NCI-H2171 (cell line): ENCODE measurements around the gene SERPINA5.
"Not testable (repeated sequence)": the region's sequence is repeated elsewhere in the genome, so short reads cannot be mapped to it uniquely, and the experiment has no call there.

Experiments
- DNase-seq: peaks from one replicate; lab custom pipeline; 2025; lab: John Stamatoyannopoulos, UW

The SERPINA5 gene

DNA sequence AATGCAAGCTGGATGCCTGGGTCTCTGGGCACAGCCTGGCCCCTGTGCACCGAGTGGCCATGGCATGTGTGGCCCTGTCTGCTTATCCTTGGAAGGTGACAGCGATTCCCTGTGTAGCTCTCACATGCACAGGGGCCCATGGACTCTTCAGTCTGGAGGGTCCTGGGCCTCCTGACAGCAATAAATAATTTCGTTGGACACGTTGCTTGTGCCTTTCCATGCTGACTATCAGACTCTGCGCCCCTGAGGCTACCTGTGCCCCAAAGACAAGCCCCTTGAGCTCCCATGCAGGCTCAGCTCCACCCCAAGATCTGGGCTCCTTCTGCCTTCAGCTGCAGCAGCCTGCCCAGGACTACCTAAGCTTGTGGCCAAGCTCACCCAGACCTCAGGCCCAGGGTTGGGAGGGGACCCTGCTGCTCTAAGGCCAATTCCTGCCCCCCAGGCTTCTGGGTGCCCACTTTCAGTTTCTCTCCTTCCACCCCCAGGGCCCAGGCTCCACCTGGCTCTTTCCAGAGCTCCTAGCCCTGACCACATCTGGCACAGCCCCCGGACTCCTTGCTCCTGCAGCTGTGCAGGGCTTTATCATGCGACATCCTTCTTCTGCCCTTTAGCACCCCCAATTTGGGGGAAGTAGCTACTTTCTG, 42.8 kb downstream of the SERPINA5 start:
- DNase-seq, result no peak

DNA sequence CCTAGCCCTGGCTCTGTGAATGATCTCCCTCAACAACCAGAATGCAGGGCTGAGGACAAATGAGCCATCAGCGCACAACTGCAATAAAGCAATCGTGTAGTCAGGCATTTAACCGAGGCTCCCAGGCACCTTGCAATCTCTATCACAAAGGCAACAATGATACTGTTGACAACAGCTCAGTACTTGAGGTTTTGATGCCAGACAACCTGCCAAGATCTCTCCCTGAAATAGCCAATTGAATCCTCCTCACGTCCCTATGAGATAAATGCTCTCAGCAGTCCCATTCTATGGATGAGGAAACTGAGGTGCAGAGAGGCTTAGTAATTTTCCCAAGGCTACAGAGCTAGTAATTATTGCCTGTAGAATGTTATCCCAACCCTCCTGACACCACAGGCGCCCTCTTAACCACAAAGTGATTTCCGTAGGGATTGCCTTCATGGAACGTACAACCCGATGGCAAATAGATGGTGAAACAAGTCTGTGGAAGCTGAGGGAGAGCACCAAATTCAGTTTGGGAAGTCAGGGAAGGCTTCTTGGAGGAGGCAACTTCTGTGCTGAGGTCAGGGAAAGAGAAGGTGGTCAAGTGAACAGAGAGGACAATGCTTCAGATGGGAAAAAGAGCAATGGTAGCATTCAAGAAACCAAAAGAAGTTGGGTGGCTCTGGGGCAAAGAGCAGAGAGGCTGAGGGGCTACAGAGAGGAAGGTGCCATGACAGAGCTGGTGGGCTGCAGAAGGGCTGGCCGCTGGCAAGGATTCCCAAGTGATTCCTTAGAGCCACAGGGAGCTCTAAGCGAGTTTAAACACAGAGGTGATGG, 43.5 kb downstream of the SERPINA5 start:
- DNase-seq, result no peak

DNA sequence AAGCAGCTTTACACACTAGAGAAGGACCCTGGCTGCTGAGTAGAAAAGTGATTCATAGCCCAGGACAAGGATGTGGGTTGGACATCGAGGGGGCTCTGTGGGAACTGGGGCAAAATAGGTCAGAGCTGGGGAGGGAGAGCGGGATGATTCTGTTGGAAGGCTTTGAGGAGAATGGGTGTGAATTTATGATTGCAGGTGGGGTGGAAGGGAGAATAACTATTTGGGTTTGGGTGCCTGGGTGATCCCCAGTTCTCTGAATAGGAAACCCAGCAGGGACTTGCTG, 44.1 kb downstream of the SERPINA5 start:
- no peak for DNase-seq

- DNase-seq, result no peak
Observed at GRCh38 chr14:94628578-94628977, 47.4 kb downstream of the SERPINA5 start.

DNA sequence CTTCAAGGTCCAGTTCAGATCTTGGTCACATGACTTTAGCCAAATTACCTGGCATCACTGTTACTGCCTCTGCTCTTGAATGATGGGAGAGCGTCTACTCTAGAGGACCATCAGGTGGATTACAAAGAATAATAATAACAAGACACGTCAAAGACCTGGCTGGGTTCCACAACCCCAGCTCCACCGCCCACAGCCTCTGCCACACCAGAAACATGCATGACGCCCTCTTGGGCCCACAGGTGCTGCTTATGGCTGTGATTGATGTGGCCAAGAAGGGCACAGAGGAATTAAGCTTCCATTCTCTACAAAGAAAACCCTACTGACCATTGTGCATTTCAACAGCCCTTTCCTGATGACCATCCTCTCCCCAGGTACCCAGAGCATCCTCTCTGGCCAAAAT, 49.2 kb downstream of the SERPINA5 start:
- DNase-seq, result no peak

- DNase-seq, result no peak
Observed at GRCh38 chr14:94631050-94631449, 49.8 kb downstream of the SERPINA5 start.

GRCh38 chr14:94631536-94632304, 50.5 kb downstream of the SERPINA5 start:
- no peak for DNase-seq

- no peak for DNase-seq
Observed at GRCh38 chr14:94632305-94632590, 51.0 kb downstream of the SERPINA5 start.

GRCh38 chr14:94633121-94633520, 51.9 kb downstream of the SERPINA5 start:
- no peak for DNase-seq

- DNase-seq, result no peak
Observed at GRCh38 chr14:94635154-94635553, 53.9 kb downstream of the SERPINA5 start.

DNA sequence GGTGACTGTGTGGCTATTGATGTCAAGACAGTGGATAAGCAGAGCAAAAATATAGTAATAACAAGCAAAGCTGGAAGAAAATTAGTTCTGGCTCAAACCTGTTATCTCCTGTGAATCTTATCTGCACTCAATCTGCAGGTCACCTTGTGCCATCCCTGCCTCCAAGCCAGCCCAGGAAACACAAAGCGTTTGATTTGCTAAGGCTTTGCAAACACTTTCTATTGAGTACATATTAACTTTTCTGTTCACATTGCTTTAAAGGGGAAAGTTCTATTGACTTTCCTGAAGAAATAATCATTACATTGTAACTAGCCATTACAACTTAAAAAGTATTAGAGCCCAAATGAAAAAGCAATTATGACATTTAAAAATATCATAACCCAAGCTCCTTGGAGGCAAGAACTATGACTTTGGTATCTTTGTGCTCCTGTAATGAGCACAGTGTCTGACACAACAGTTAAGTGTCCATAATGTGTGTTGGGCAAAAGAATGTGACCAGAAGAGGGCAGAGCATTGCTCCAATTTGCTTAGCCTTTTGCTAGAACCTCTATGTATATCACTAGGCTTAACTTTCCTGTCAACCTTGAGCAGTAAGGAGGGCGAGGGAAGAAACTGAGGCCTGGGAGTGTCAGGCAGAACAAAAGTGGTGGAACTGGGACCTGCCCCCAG, 55.7 kb downstream of the SERPINA5 start:
- DNase-seq, result no peak

GRCh38 chr14:94637814-94638213, 56.6 kb downstream of the SERPINA5 start:
- DNase-seq, result not testable (repeated sequence)

DNA sequence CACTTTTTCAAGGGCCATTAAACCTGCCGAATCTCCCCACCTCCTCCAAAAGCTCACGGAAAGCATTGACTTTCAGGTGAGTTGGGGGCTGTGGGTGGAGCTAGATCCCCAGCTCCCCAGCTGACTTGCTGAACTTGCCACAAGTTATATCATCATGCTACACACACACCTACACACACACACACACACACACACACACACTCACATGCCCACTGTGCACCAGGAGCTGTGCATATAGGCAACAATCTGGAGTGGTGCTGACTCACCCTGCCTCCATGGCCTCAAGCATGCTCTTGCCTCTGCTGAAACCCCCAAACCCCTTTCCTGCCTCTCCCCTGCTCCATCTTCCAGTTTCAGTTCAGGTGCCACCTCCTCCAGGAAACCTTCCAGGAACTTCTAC, 57.1 kb downstream of the SERPINA5 start:
- no peak for DNase-seq

DNA sequence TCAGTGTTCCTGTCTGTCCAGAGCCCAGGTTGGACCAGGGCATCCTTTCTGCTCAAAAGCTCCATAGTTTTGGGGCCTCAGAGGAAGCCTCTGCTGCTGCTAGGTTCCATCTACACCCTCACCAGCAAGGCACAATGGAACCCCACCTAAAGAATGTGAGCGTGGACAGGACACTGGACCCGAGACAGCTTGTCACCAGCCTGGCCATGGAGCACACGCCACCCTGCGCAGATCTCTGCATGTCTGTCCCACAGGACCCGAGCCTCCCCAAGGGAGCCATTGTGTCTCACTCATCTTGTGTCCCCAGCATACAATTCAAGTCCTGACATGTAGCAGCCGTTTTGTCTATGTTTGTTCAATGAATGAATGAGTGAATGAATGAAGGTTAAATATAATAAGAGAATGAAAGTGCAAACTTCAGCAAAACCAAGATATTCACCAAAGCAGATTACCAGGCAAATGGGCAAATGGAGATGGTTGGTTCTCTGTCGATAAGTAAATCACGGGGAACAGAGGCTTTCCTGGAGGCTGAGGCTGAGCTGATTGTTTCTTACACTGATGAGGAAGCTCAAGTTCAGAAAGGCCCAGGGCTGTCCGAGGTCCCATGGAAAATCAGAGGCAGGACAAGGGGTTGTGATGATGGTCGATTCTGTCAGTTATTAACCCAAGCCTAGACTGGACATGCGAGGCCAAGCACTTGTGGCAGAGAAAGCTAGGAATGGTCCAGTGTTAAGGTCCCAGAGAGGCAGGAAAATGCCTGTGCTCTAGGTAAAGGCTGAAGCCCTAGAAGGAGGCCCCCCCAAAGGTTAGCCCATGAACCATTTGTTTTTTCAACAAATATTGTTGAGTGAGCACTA, 58.0 kb downstream of the SERPINA5 start:
- DNase-seq, result no peak

DNA sequence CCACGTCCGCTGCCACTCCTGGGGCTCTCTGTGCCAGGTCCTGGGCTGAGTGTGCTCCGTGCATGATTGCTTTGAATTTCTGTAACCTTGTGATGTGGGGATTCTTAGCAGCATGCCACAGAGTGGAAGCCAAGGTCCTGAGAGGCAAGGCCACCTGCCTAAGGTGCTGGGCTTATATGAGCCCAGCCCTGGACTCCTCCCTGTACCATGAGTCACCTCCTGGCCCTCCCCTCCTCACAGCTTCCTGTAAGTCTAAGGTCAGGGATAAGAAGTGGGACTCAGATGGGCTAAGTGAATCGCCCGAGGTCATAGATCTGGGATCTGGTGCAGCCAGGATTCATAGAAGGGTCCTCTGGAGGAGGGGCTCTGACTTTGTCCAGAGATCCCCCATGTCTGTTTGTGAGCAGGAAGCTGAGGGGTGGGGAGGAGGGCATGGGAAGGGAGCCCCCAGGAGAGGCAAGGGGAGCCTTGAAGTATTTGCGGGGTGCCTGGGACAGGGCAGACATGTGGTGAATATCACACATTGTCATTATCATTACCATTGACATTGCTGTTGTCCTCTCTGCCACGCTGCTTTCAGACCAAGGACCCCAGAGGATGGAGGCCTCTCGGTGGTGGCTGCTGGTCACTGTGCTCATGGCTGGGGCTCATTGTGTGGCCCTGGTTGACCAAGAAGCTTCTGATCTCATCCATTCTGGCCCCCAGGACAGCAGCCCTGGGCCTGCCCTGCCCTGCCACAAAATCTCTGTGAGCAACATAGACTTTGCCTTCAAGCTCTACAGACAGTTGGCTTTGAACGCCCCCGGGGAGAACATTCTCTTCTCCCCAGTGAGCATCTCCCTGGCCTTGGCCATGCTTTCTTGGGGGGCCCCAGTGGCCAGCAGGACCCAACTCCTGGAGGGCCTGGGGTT, 59.8 kb downstream of the SERPINA5 start:
- no peak for DNase-seq

GRCh38 chr14:94641632-94641955, 60.4 kb downstream of the SERPINA5 start:
- DNase-seq, result no peak
